Head of caudate nucleus (tissue), 42 donors: ENCODE data around the gene HTT.

Source experiments
- DNase-seq, 42 donors: peaks; one replicate each; pipeline versions ENCODE4 v3.0.0 to v3.0.0-alpha.2; 2020 to 2021; ENCODE audit warnings: mixed read lengths in 7 of 42
- intact Hi-C: fragments of 100-400 bp; cut with DNase I; formaldehyde crosslinking; loops from one replicate; pipeline ENCODE4 v1.15.0; 2022

The HTT gene

GRCh38 chr4:3236326-3236878, 161.9 kb downstream of the HTT start:
- intact Hi-C loops = no loop called here
- no peak for DNase-seq

GRCh38 chr4:3237266-3237665, 162.8 kb downstream of the HTT start:
- no peak for DNase-seq
- intact Hi-C loops = no loop called here

- DNase-seq = no peak
- intact Hi-C loops = no loop called here
Measured at GRCh38 chr4:3237712-3238560, 163.5 kb downstream of the HTT start.

GRCh38 chr4:3238721-3239120, 164.2 kb downstream of the HTT start:
- DNase-seq = no peak
- intact Hi-C loops = no loop called here

GRCh38 chr4:3239303-3239702, 164.8 kb downstream of the HTT start:
- DNase-seq = no peak
- intact Hi-C loops = no loop called here

- no peak for DNase-seq
- intact Hi-C loops = no loop called here
Measured at GRCh38 chr4:3239998-3240920, 165.8 kb downstream of the HTT start.

GRCh38 chr4:3240936-3241522, 166.5 kb downstream of the HTT start:
- DNase-seq = no peak
- intact Hi-C loops = no loop called here

GRCh38 chr4:3241898-3242524, 167.5 kb downstream of the HTT start:
- intact Hi-C loops = no loop called here

GRCh38 chr4:3243136-3243780, 168.8 kb downstream of the HTT start:
- intact Hi-C loops = no loop called here
- DNase-seq = no peak

More at GRCh38 chr4:3241898-3242524, 167.5 kb downstream of the HTT start:
- DNase-seq = peak in 1 of 42 donors; percentile 41

- no peak for DNase-seq
- intact Hi-C loops = no loop called here
Measured at GRCh38 chr4:3244002-3244401, 169.5 kb downstream of the HTT start.

GRCh38 chr4:3244747-3245146, 170.3 kb downstream of the HTT start:
- intact Hi-C loops = no loop called here
- no peak for DNase-seq

- intact Hi-C loops = no loop called here
- no peak for DNase-seq
Measured at GRCh38 chr4:3245676-3246075, 171.2 kb downstream of the HTT start.

GRCh38 chr4:3246458-3247398, 172.2 kb downstream of the HTT start:
- intact Hi-C loops = no loop called here
- no peak for DNase-seq

GRCh38 chr4:3247399-3248177, 173.1 kb downstream of the HTT start:
- no peak for DNase-seq
- intact Hi-C loops = no loop called here

- intact Hi-C loops = no loop called here
Measured at GRCh38 chr4:3248178-3248480, 173.6 kb downstream of the HTT start.

GRCh38 chr4:3248811-3249661, 174.6 kb downstream of the HTT start, which contains the start of gene MSANTD1:
Gene MSANTD1, plus strand, starts transcription at chr4:3249159. Its CDS starts 64 bp downstream, at chr4:3249223.
- peak in 25 of 42 donors; percentile 26 to 79 (median 51) for DNase-seq
- intact Hi-C loops = no loop called here

More at GRCh38 chr4:3248178-3248480, 173.6 kb downstream of the HTT start:
- no peak for DNase-seq
